ENCODE results near the gene FHAD1.

DNA sequence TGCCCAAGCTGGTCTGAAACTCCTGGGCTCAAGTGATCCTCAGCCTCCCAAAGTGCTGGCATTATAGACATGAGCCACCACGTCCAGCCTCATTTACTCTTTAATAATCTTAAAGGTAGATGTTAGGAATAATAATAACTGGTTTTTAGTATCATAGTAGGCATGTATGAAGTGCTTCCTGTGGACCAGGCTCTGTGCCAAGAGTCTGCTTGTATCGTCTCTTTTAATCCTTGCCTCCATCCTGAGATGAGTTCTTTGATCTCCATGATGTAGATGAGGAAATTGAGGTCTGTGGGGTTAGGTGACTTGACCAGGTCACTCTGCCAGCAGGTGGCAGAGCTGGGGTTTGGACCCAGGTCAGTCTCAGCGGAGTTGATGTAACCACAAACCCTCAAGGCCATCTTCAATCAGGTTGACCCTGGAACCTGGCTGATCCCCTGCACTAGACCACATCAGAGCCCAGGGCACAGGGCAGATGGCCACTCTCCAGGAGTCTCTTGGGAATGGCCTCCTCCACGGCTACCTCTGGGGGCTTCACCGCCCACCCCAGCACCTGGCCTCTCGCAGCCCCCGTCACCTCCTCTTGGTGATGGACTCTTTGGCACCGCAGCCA is 173.9 kb downstream of the FHAD1 start:
- TF ChIP-seq, protein P1, sequence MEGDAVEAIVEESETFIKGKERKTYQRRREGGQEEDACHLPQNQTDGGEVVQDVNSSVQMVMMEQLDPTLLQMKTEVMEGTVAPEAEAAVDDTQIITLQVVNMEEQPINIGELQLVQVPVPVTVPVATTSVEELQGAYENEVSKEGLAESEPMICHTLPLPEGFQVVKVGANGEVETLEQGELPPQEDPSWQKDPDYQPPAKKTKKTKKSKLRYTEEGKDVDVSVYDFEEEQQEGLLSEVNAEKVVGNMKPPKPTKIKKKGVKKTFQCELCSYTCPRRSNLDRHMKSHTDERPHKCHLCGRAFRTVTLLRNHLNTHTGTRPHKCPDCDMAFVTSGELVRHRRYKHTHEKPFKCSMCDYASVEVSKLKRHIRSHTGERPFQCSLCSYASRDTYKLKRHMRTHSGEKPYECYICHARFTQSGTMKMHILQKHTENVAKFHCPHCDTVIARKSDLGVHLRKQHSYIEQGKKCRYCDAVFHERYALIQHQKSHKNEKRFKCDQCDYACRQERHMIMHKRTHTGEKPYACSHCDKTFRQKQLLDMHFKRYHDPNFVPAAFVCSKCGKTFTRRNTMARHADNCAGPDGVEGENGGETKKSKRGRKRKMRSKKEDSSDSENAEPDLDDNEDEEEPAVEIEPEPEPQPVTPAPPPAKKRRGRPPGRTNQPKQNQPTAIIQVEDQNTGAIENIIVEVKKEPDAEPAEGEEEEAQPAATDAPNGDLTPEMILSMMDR (conservative IDR thresholded peaks at IDR 0.05 in 1 of 2, IDR thresholded peaks at IDR 0.05 in 1 of 2; ENCODE audit: extremely low read depth in 1 of 2, insufficient read depth in 1 of 2, low read depth in 1 of 2, low read length in 2 of 2), result no peak
- TF ChIP-seq EZH2 (IDR thresholded peaks at IDR 0.05; ENCODE audit: borderline replicate concordance, low read length), result no peak

Measured in mammary epithelial cell (primary cell).